Loucy (cell line): Measurements from ENCODE around the gene GLT1D1.

Experiments
- EZH2phosphoT487 ChIP-seq: fragments of 200-600 bp; IDR thresholded peaks from 2 replicates; pipeline ENCODE4 v1.6.1; 2018; ENCODE audit warnings: antibody characterized with exemption, mild to moderate bottlenecking, moderate library complexity, borderline replicate concordance
- TF ChIP-seq, protein P1 (sequence below): fragments of 200-600 bp; sonication (generic); conservative IDR thresholded peaks from 2 replicates; pipeline ENCODE4 v1.5.1; 2014; ENCODE audit warnings: mild to moderate bottlenecking, antibody characterized with exemption, low read length

DNA sequence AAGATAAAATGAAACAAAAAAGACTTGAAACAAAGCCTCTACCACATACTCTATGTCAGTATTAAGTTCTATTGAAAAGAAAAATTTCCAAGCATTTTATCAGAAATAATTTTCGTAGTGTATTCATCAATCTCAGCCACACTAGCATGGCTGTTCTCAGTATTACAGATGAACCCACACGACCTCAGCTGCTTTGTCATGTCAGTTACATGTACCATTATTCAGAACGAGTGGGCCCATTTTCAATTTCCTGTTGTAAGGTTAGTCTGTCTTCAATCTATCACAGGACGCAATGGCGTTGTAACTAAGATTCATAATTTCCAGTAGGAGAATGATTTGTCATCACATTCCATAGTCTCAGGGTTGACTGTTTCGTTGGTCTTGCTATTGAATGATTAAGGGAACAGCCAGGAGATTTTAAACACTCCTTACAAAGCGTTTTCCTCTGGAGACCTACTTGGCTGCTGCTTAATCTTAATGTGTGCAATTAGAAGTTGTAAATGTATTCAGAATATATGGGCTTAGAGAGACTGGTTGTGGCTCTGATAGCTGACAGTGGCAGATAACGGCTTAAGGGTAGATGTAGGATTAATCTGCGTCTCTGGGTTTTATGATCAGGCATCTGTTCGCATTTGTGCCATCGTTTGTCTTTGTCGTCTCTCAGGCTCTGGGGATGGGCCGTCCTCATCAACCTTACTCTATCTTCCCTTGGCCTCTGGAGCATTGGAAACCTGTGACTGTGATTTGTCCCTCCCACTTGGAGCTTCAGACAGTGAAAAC, 65.4 kb downstream of the GLT1D1 start:
- TF ChIP-seq, protein P1, sequence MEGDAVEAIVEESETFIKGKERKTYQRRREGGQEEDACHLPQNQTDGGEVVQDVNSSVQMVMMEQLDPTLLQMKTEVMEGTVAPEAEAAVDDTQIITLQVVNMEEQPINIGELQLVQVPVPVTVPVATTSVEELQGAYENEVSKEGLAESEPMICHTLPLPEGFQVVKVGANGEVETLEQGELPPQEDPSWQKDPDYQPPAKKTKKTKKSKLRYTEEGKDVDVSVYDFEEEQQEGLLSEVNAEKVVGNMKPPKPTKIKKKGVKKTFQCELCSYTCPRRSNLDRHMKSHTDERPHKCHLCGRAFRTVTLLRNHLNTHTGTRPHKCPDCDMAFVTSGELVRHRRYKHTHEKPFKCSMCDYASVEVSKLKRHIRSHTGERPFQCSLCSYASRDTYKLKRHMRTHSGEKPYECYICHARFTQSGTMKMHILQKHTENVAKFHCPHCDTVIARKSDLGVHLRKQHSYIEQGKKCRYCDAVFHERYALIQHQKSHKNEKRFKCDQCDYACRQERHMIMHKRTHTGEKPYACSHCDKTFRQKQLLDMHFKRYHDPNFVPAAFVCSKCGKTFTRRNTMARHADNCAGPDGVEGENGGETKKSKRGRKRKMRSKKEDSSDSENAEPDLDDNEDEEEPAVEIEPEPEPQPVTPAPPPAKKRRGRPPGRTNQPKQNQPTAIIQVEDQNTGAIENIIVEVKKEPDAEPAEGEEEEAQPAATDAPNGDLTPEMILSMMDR = no peak
- TF ChIP-seq EZH2phosphoT487 = no peak
